Aorta (tissue), 5 donors: ENCODE data around the gene CHCT1. TPM values are rescaled to one million over a fixed set of nuclear protein-coding genes. Genes with fewer than 3 reads are reported as not detected.
A peak's percentile ranks its signal among the peaks of the same experiment; 100 is the strongest.
"Not testable (repeated sequence)": the region's sequence is repeated elsewhere in the genome, so short reads cannot be mapped to it uniquely, and the experiment has no call there.

ENCODE experiments used
- ATAC-seq: fragments of 200-7000 bp; cut with Tn5 transposase; one replicate; pipeline ENCODE4 v1.9.1; 2022; ENCODE audit warnings: moderate library complexity; ENCODE audit not compliant: low FRiP score
- DNase-seq, 2 donors: peaks; one replicate each; pipeline ENCODE4 v3.0.0-alpha.2; 2020
- H3K27ac ChIP-seq, 2 donors: one replicate each; pipeline ENCODE4 v1.5.1; 2013; ENCODE audit warnings: low read length in 2 of 2, mild to moderate bottlenecking in 2 of 2, moderate library complexity in 2 of 2, control low read depth in 1 of 2, inconsistent platforms in 1 of 2, low read depth in 1 of 2
- H3K27me3 ChIP-seq, 2 donors: one replicate each; pipeline ENCODE4 v1.6.1; 2013; ENCODE audit warnings: control low read depth in 1 of 2, low read length in 1 of 2, mild to moderate bottlenecking in 1 of 2, moderate library complexity in 1 of 2; ENCODE audit not compliant: insufficient read depth in 2 of 2, control insufficient read depth in 1 of 2
- H3K36me3 ChIP-seq, 2 donors: one replicate each; pipeline ENCODE4 v1.6.1; 2013; ENCODE audit warnings: control low read depth in 1 of 2, low read length in 1 of 2, mild to moderate bottlenecking in 1 of 2; ENCODE audit not compliant: insufficient read depth in 2 of 2, control insufficient read depth in 1 of 2
- H3K4me1 ChIP-seq, 2 donors: one replicate each; pipeline ENCODE4 v1.6.1; 2013; ENCODE audit warnings: low read length in 2 of 2, control low read depth in 1 of 2, mild to moderate bottlenecking in 1 of 2, moderate library complexity in 1 of 2; ENCODE audit not compliant: insufficient read depth in 2 of 2, control insufficient read depth in 1 of 2
- H3K4me3 ChIP-seq, 2 donors: one replicate each; pipeline ENCODE4 v1.5.1; 2013; ENCODE audit warnings: low read length in 2 of 2, control low read depth in 1 of 2, mild to moderate bottlenecking in 1 of 2
- H3K9me3 ChIP-seq: one replicate; pipeline ENCODE4 v1.6.1; 2013; ENCODE audit warnings: mild to moderate bottlenecking, low read length; ENCODE audit not compliant: control insufficient read depth
- WGBS, 2 donors: extraction: QIAGEN DNeasy Blood & Tissue Kit; methylation state at CpG; one replicate each; pipeline ENCODE4 v1.1.7; 2013; 5-methylcytosine and 5-hydroxymethylcytosine counted together
- intact Hi-C, 2 donors: fragments of 100-400 bp; cut with DNase I; formaldehyde crosslinking; loops; one replicate each; pipeline versions ENCODE4 v1.14.2 to v1.15.0; 2022
- polyA plus RNA-seq, 2 donors: library from polyadenylated mRNA; stranded (reverse); fragments of 200-250 nt; gene quantifications; one replicate each; pipeline ENCODE4 v1.2.3, GENCODE V29; 2013
- total RNA-seq, 2 donors: library from RNA; stranded (reverse); fragmentation: NEBNext Ultra II Directional; extraction: Animal tissue kit (Norgen Biotek cat#: 25700); gene quantifications; one replicate each; pipeline ENCODE4 v1.2.1, GENCODE V29; 2021
- donor health status: healthy with polysubstance abuse.
- donor health status: Bipolar disorder and iron deficiency.
- donor health status: DM: no; HTN: no; CAD: no.
- donor health status: DM: no; HTN: no; CAD: no.
- donor health status: DM: yes; HTN: yes; CAD: no.

Gene CHCT1
- total and polyA plus RNA-seq, 4 donors = not detected

GRCh38 chr17:60426596-60426995 is 4.3 kb downstream of the CHCT1 start:
- H3K27ac ChIP-seq = no peak overlapping the region
- ATAC-seq (no peak), DNase-seq (no peak)
- no peak overlapping the region for H3K4me3 ChIP-seq
- H3K27me3 ChIP-seq = no peaks in the 10 kb centered on the region
- WGBS, 2 donors = 90 to 91% methylated on average over 10 of the region's 10 CpGs
- no peaks in the 10 kb centered on the region for H3K4me1 ChIP-seq
- H3K36me3 ChIP-seq = no peaks in the 10 kb centered on the region
- no peaks in the 10 kb centered on the region for H3K9me3 ChIP-seq
- intact Hi-C loops = no loop called here

DNA sequence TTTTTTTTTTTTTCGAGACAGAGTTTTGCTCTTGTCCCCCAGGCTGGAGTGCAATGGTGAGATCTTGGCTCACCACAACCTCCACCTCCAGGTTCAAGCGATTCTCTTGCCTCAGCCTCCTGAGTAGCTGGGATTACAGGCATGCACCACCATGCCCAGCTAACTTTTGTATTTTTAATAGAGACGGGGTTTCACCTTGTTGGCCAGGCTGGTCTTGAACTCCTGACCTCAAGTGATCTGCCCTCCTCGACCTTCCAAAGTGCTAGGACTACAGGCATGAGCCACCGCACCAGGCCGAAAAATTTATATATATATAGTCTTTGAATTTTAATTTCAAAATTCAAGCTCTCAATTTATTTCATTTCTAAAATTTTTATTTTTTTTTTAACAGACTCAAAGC is 6.2 kb downstream of the CHCT1 start:
- H3K36me3 ChIP-seq, intact Hi-C loops, H3K4me1 ChIP-seq, H3K4me3 ChIP-seq, H3K27me3 ChIP-seq, H3K27ac ChIP-seq, ATAC-seq, DNase-seq, H3K9me3 ChIP-seq: not testable (repeated sequence)
- WGBS, 2 donors = 84 to 88% methylated on average over 6 of the region's 6 CpGs

- not testable (repeated sequence) for H3K36me3 ChIP-seq, H3K27ac ChIP-seq, H3K4me1 ChIP-seq, DNase-seq, H3K4me3 ChIP-seq, H3K27me3 ChIP-seq, H3K9me3 ChIP-seq, ATAC-seq
- WGBS, 2 donors = 93 to 95% methylated on average over 7 of the region's 7 CpGs
- intact Hi-C loops = loop anchor here in 1 of 2 donors (10.0 kb wide), 1 partner anchor 296 kb away; no protein-coding TSS in a partner anchor
These were observed 8.3 kb downstream of the CHCT1 start for GRCh38 chr17:60430561-60430960.

GRCh38 chr17:60433021-60433997 is 11.0 kb downstream of the CHCT1 start:
- ATAC-seq, H3K4me1 ChIP-seq, H3K27me3 ChIP-seq, H3K9me3 ChIP-seq, H3K36me3 ChIP-seq, H3K27ac ChIP-seq, DNase-seq, H3K4me3 ChIP-seq: not testable (repeated sequence)
- intact Hi-C loops = loop anchor here in 1 of 2 donors (10.0 kb wide), 1 partner anchor 299 kb away; no protein-coding TSS in a partner anchor
- WGBS, 2 donors = 95 to 97% methylated on average over 4 of the region's 4 CpGs

- intact Hi-C loops = loop anchor here (5.0 to 10.0 kb wide), 3 partner anchors 293 to 328 kb away; no protein-coding TSS in a partner anchor
- H3K4me3 ChIP-seq = no peak overlapping the region
- H3K36me3 ChIP-seq = no peaks in the 10 kb centered on the region
- no peaks in the 10 kb centered on the region for H3K4me1 ChIP-seq
- no peaks in the 10 kb centered on the region for H3K27me3 ChIP-seq
- peak overlapping the region in 1 of 2 donors; percentile 12 for H3K27ac ChIP-seq
- DNase-seq (peak; percentile 70 to 81), ATAC-seq (peak; percentile 96)
- 62 to 66% methylated on average over 28 of the region's 28 CpGs for WGBS, 2 donors
- no peaks in the 10 kb centered on the region for H3K9me3 ChIP-seq
These were observed 13.2 kb downstream of the CHCT1 start for GRCh38 chr17:60435244-60436167.

DNA sequence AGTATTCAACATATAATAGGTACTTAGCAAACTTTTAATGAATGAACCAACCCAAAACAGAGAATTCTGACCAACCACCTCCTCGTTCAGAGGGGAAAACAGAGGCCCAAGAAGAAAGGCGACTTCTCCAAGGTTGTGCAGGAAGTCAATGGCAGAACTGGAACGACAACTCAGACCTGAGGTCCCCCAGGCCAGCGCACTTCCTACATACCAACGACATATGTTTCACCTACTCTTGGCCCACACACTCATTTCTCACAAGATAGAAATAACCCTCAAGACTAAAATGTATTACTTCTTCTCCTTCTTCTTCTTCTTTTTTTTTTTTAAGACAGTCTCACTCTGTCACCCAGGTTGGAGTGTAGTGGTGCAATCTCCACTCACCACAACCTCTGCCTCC is 14.4 kb downstream of the CHCT1 start:
- DNase-seq (no peak), ATAC-seq (no peak)
- Histone ChIP-seq H3K9me3 (no peaks in the 10 kb centered on the region), H3K27me3 (no peaks in the 10 kb centered on the region), H3K36me3 (no peaks in the 10 kb centered on the region), H3K27ac (no peak overlapping the region), H3K4me3 (no peak overlapping the region), H3K4me1 (no peaks in the 10 kb centered on the region)
- intact Hi-C loops = loop anchor here (5.0 to 10.0 kb wide), 3 partner anchors 294 to 329 kb away; no protein-coding TSS in a partner anchor
- 44 to 59% methylated on average over 5 of the region's 5 CpGs for WGBS, 2 donors

DNA sequence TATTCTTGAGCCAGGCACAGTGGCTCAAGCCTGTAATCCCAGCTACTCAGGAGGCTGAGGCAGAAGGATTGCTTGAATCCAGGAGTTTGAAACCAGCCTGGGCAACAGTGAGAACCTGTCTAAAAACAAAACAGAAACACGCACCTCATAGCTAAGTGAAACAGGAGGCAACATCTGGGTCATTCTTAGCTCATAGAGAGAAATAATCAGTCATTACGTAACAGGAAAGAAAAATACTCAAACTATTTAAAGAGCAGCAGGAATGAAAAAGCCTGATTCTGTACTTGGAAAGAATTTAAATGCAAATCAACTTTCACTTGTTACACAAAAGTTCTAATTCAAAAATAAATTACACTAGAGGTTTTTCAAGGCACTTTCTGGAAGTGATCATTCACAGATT is 17.2 kb downstream of the CHCT1 start:
- H3K36me3 ChIP-seq = no peaks in the 10 kb centered on the region
- H3K4me1 ChIP-seq = no peaks in the 10 kb centered on the region
- DNase-seq (no peak), ATAC-seq (no peak)
- WGBS, 2 donors = 5% methylated on average over 2 of the region's 2 CpGs
- intact Hi-C loops = loop anchor here (5.0 to 10.0 kb wide), 3 partner anchors 297 to 332 kb away; no protein-coding TSS in a partner anchor
- no peak overlapping the region for H3K27ac ChIP-seq
- no peak overlapping the region for H3K4me3 ChIP-seq
- H3K27me3 ChIP-seq = no peaks in the 10 kb centered on the region
- no peaks in the 10 kb centered on the region for H3K9me3 ChIP-seq
